Endodermal cell (in vitro differentiated cells): ENCODE measurements around the gene WDR35. TPM values are rescaled to one million over a fixed set of nuclear protein-coding genes. Genes with fewer than 3 reads are reported as not detected.

ENCODE experiments used
- DNase-seq: peaks from one replicate; pipeline ENCODE4 v3.0.0-alpha.2; 2017
- H3K27ac ChIP-seq: 2 replicates; pipeline ENCODE4 v1.5.1; 2013; ENCODE audit warnings: mild to moderate bottlenecking, low read depth, low read length, moderate library complexity
- H3K27me3 ChIP-seq: 2 replicates; pipeline ENCODE4 v1.6.1; 2013; ENCODE audit warnings: mild to moderate bottlenecking, low read length, moderate library complexity; ENCODE audit not compliant: insufficient read depth, control insufficient read depth, poor library complexity, severe bottlenecking
- H3K36me3 ChIP-seq: 2 replicates; pipeline ENCODE4 v1.7.0; 2013; ENCODE audit warnings: mild to moderate bottlenecking, low read length, moderate library complexity; ENCODE audit not compliant: control insufficient read depth, insufficient read depth
- H3K4me1 ChIP-seq: one replicate; pipeline ENCODE4 v1.7.0; 2013; ENCODE audit warnings: low read length; ENCODE audit not compliant: control insufficient read depth, insufficient read depth
- H3K4me3 ChIP-seq: 2 replicates; pipeline ENCODE4 v1.5.1; 2013; ENCODE audit warnings: mild to moderate bottlenecking, low read length, moderate library complexity
- H3K9ac ChIP-seq: 2 replicates; pipeline ENCODE4 v1.6.1; 2013; ENCODE audit warnings: mild to moderate bottlenecking, low read length, moderate library complexity; ENCODE audit not compliant: poor library complexity, severe bottlenecking; ENCODE audit errors: extremely low read depth
- H3K9me3 ChIP-seq: 2 replicates; pipeline ENCODE4 v1.6.1; 2013; ENCODE audit warnings: mild to moderate bottlenecking, low read length, moderate library complexity; ENCODE audit not compliant: control insufficient read depth
- H3K27ac Mint-ChIP-seq: 2 replicates; pipeline ENCODE4 v1.8.0; 2020; ENCODE audit warnings: mixed read lengths
- H3K27me3 Mint-ChIP-seq: 2 replicates; pipeline ENCODE4 v1.8.0; 2021; ENCODE audit warnings: mild to moderate bottlenecking, mixed read lengths; ENCODE audit not compliant: insufficient read depth
- H3K36me3 Mint-ChIP-seq: 2 replicates; pipeline ENCODE4 v1.8.0; 2020; ENCODE audit warnings: low read depth, mixed read lengths
- H3K4me1 Mint-ChIP-seq: 2 replicates; pipeline ENCODE4 v1.8.0; 2020; ENCODE audit warnings: mixed read lengths
- H3K4me3 Mint-ChIP-seq: 2 replicates; pipeline ENCODE4 v1.8.0; 2020; ENCODE audit warnings: mild to moderate bottlenecking, moderate library complexity, mixed read lengths
- H3K9me3 Mint-ChIP-seq: 2 replicates; pipeline ENCODE4 v1.8.0; 2020; ENCODE audit warnings: mild to moderate bottlenecking, mixed read lengths
- CTCF ChIP-seq: fragments of 200-600 bp; sonication (generic); conservative IDR thresholded peaks from 2 replicates; pipeline ENCODE4 v1.5.0; 2021; ENCODE audit warnings: antibody characterized with exemption, mild to moderate bottlenecking
- WGBS, 2 experiments: methylation state at CpG; one replicate each; pipeline versions ENCODE4 v1.1.5 to v1.1.7; 2013; ENCODE audit warnings: missing lambda C conversion rate in 2 of 2, mixed read lengths in 1 of 2; ENCODE audit not compliant: insufficient coverage in 1 of 2, insufficient read length in 1 of 2; 5-methylcytosine and 5-hydroxymethylcytosine counted together
- total RNA-seq, 2 donors: library from RNA; stranded (reverse); fragmentation: NEBNext Ultra II Directional in 1 of 2; extraction: Animal tissue kit (Norgen Biotek cat#: 25700) in 1 of 2; gene quantifications; 2 replicates in 1 of 2; 3 replicates in 1 of 2; pipeline ENCODE4 v1.2.1, GENCODE V29; 2021

The WDR35 gene
- total RNA-seq, 2 donors from 2014 or later, result 11.3 to 13.5 TPM

GRCh38 chr2:20005891-20006470 lies 16.1 kb upstream of the WDR35 start:
- Mint-ChIP-seq H3K36me3 (peaks cover 34% of the 10 kb centered on the region), H3K27me3 (peaks cover under 1% of the 10 kb centered on the region), H3K4me1 (peaks cover 2% of the 10 kb centered on the region), H3K9me3 (no peaks in the 10 kb centered on the region), H3K27ac (no peak overlapping the region), H3K4me3 (no peak overlapping the region)
- H3K27ac ChIP-seq, result no peak overlapping the region
- H3K4me3 ChIP-seq, result no peak overlapping the region
- no peak overlapping the region for H3K9ac ChIP-seq
- H3K4me1 ChIP-seq, result no peaks in the 10 kb centered on the region
- no peak for TF ChIP-seq CTCF
- peaks cover 14% of the 10 kb centered on the region for H3K36me3 ChIP-seq
- no peaks in the 10 kb centered on the region for H3K9me3 ChIP-seq
- WGBS, 2 experiments, result 93 to 96% methylated on average over 11 to 17 of the region's 17 CpGs
- no peaks in the 10 kb centered on the region for H3K27me3 ChIP-seq
- no peak for DNase-seq

DNA sequence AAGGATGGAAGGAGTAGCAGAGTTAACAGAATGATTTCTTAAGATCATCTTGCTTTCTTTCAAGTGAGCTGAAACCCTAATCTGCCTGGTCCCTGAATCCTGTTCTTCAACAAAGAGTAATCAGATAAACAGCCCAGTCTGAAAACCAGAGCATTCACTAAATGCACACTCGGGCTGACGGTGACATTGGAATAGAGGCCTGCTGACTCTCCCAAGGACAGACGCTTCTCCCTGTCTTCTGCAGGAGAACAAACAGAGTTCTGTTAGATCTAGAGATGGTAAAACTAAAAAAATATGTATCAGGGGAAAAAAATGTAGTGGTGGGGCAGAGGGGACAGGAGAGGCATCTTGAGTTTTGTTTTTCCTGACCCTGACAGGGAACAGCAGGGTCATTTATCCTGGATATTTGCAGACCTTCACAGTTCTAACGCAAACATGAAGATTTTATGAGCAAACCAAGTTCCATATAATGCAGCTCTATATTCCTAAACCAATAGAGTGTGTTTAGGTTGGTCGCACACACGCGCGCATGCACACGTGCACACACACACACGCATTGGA lies 15.2 kb upstream of the WDR35 start:
- H3K27me3 ChIP-seq, result no peaks in the 10 kb centered on the region
- no peak overlapping the region for H3K27ac ChIP-seq
- no peak overlapping the region for H3K4me3 ChIP-seq
- H3K9me3 ChIP-seq, result no peaks in the 10 kb centered on the region
- Mint-ChIP-seq H3K36me3 (peaks cover 37% of the 10 kb centered on the region), H3K4me3 (no peak overlapping the region), H3K4me1 (peaks cover 3% of the 10 kb centered on the region), H3K27ac (no peak overlapping the region), H3K27me3 (no peaks in the 10 kb centered on the region), H3K9me3 (no peaks in the 10 kb centered on the region)
- H3K4me1 ChIP-seq, result no peaks in the 10 kb centered on the region
- DNase-seq, result no peak
- H3K9ac ChIP-seq, result no peak overlapping the region
- 76 to 90% methylated on average over 4 to 10 of the region's 10 CpGs for WGBS, 2 experiments
- H3K36me3 ChIP-seq, result peaks cover 14% of the 10 kb centered on the region
- TF ChIP-seq CTCF, result no peak

DNA sequence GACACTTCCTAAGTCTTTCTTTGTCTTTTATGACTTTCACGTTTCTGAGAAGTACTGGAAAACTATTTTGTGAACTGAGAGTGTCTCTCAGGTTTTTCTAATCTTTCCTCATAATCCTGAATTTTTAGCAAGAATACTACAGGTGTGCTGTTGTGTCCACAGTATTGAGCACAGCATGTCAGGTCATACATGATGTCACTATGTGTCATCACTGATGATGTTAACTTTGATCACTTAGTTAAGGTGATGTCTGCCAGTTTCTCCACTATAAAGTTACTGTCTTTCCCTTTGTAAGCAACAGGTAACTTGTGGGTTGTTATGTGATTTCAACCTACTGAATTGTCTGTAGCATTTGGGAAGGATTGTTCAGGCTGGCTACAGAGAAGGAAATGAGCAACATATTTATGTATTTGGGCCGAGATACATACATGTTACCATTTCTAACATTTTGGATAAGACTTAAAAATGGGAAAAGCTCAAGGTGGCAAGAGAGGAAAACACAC lies 11.5 kb upstream of the WDR35 start:
- peaks cover 34% of the 10 kb centered on the region for H3K36me3 Mint-ChIP-seq
- TF ChIP-seq CTCF, result no peak
- H3K36me3 ChIP-seq, result peaks cover 22% of the 10 kb centered on the region
- no peak overlapping the region for H3K4me3 Mint-ChIP-seq
- H3K9me3 ChIP-seq, result no peaks in the 10 kb centered on the region
- no peak for DNase-seq
- no peak overlapping the region for H3K4me3 ChIP-seq
- peaks cover 5% of the 10 kb centered on the region for H3K4me1 Mint-ChIP-seq
- H3K4me1 ChIP-seq, result no peaks in the 10 kb centered on the region
- no peaks in the 10 kb centered on the region for H3K27me3 Mint-ChIP-seq
- no peaks in the 10 kb centered on the region for H3K27me3 ChIP-seq
- no peak overlapping the region for H3K9ac ChIP-seq
- H3K27ac Mint-ChIP-seq, result no peak overlapping the region
- WGBS, 2 experiments, result 90 to 94% methylated on average over 2 of the region's 2 CpGs
- no peak overlapping the region for H3K27ac ChIP-seq
- no peaks in the 10 kb centered on the region for H3K9me3 Mint-ChIP-seq
